CD4-positive, alpha-beta T cell treated with Interleukin-4 for 4 hours (primary cell): ENCODE results near the gene TMEM138.

Experiments
- DNase-seq: peaks from one replicate; pipeline ENCODE4 v3.0.0-alpha.2; 2020

Gene TMEM138

DNA sequence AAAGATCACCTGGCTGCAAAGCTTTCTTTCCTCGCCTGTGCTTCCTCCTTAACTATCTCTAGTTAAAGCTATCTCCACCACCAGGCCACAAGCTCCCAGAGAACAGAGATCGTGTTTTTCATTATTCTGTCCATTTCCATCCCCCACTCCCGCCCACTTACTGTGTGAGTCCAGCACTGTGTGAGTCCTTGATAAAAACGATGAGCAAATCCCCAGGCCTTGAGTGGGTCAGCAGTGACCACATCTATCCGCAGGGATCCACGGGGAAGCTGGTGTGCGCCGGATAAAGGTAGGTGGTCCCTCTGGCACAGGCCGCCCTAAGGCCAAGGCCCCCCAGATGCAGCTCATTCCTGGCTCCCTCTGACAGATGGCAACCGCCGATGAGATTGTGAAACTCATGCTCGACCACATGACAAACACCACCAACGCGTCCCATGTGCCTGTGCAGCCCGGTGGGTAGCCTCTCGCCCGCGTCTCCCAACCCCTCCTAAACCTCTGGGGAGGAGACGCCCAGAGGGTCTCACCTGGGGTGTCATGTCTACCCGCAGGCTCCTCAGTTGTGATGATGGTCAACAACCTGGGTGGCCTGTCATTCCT is 19.9 kb upstream of the TMEM138 start:
- DNase-seq: no peak

- no peak for DNase-seq
Observed at GRCh38 chr11:61343792-61344745, 18.1 kb upstream of the TMEM138 start.

- no peak for DNase-seq
Observed at GRCh38 chr11:61345170-61345610, 17.0 kb upstream of the TMEM138 start.

GRCh38 chr11:61345954-61346843 is 16.0 kb upstream of the TMEM138 start:
- no peak for DNase-seq

GRCh38 chr11:61347916-61348461 is 14.2 kb upstream of the TMEM138 start:
- DNase-seq: no peak

DNA sequence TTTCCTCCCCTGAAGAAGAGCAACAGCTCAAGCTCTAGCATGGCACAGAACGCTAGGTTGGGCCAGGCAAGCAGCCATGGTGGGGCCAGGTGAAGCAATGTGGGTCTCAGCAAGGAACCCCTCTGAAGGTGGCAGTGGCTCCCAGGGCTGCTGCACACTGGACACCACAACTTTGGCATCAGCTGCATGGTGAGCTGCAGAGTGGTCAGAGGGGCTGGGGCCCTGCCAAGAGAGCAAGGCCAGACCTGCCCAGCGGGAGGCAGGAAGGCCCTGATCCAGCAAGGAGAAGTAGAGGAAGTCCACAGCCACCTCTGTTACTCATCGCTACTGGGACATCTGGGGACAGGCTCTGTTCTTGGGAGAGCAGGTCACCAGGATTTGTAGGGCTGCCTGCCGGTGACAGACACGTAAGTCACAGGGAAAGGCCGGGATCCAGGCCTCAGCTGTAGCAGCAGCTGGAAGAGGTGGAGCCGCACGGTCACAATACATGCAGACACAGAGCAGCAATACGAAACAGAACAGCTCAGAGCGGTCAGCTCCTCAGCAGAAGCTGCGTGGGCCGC is 12.9 kb upstream of the TMEM138 start:
- DNase-seq: no peak

GRCh38 chr11:61349916-61350315 is 12.3 kb upstream of the TMEM138 start:
- no peak for DNase-seq

DNA sequence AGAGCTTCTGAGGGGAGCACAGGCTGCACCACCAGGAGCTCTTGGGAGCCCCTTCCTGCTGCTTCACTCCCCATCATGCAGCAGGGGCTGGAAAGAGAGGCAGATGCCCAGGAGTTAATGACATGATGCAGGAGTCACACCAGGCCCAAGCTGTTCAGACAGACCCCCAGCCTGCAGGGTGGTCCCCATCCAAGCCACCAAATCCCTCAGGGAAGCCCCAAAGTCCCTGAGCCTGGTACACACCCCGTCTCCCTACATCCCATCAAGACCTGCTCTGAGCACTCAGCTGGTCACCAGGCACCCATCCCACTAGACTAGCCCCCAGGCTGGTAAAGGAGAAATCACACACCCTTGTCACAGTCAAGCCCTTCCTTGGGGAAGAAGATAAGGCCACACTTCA is 11.8 kb upstream of the TMEM138 start:
- DNase-seq: no peak

- no peak for DNase-seq
Observed at GRCh38 chr11:61350803-61351202, 11.4 kb upstream of the TMEM138 start.

- DNase-seq: no peak
Observed at GRCh38 chr11:61352038-61352437, 10.1 kb upstream of the TMEM138 start.

- no peak for DNase-seq
Observed at GRCh38 chr11:61353131-61354067, 8.8 kb upstream of the TMEM138 start.

GRCh38 chr11:61354208-61354607 is 8.0 kb upstream of the TMEM138 start:
- no peak for DNase-seq

- DNase-seq: no peak
Observed at GRCh38 chr11:61356706-61357105, 5.5 kb upstream of the TMEM138 start.

DNA sequence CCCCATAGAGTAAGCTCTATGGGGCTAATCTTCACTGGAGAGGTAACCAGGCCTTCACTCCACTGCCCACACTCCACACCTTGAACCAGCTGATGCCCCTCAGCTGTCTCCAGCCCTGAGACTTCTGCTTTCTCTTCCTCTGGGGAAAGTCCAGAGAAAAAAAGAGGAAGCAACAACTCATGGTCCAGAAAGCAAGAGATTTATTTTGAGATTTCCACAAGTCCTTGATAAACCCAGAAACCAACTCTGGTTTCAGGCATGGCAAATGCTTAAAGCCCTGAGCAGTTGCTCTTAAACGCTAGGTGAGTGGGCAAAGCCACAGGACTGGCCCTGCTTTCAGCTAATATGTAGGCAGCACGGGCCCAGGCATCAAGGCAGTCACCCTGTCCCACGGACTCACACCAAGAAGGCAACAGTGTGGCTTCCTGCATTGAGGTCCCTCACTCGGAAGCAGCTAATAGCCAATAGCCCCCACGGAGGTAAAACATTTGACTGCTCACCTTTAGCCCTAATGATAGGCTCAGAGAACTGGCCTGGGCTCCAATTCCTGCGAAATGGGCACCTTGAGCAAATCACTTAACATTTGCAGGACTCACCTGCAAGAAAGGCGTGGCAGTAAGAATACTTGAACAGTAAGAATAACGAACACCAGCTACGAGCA is 4.8 kb upstream of the TMEM138 start:
- peak; percentile 13 for DNase-seq

DNA sequence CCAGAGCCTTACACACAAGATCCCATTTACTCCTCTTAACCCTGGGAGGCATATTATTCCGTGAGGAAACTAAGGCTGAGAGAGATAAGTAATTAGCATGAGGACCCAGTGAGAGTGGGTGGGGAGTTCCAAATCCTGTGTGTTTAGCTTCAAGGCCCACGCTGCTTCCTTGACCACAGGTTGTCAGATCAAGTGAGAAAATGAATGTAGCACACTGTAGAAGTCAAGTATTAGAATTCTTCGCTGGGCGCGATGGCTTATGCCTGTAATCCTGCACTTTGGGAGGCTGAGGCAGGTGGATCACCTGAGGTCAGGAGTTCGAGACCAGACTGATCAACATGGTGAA is 4.3 kb upstream of the TMEM138 start:
- DNase-seq: no peak

- DNase-seq: no peak
Observed at GRCh38 chr11:61358566-61358965, 3.6 kb upstream of the TMEM138 start.

DNA sequence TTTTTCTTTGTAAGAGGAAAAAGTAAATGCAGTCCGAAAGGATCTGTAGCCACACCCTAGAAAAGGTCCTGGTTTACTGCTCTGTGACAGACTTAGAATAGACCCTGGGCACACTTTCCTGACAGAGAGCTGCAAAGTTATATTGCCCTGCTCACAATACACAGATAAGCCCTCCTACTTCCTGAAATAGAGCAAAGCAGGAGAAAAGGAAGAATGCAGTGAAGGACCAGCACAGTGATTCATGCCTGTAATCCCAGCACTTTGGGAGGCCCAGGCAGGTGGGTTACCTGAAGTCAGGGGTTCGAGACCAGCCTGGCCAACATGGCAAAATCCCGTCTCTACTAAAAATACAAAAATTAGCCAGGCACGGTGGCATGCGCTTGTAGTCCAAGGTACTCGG is 2.7 kb upstream of the TMEM138 start:
- DNase-seq: no peak

DNA sequence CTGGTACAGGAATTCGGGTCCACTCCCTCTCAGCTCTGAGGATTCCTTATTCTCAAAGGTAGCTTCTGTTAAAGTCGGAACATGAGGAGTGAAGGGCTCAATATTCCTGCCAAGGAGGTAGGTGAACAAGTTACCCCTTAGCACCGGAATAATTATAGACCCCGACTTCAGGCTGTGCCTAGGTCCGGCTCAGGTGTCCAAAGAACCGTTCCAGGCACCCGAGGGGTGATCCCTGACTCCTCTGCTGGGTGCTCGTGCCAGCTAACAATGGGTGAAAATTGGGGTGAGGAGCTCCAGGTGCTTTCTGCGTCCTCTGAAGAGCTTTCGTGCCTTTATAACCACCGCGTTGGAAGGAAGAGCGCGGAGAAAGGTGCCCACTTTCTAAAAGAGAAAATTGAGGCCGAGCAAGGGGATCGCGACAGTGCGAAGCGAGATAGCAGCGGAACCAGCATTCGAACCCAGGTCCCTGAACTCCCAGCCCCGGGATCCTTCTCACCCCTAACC is 885 bp upstream of the TMEM138 start:
- DNase-seq: no peak

DNA sequence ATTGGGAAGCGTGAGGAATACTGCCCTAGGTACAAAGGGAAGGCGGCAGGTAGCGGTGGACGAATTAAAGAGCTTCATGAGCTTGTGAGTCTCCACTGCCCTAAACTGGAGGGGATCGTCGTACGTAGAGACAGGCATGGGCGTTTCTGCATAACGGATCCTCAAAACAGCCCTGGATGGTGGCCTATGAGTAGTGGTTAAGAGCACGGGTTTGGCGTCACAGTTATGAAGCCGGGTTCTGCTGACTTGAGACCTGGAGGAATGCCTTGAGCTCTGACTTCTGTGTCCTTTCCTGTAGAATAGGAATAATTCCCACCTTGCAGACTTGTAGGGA is 335 bp downstream of the TMEM138 start:
- DNase-seq: peak; percentile 14

GRCh38 chr11:61364012-61364675 is 2.0 kb downstream of the TMEM138 start:
- DNase-seq: no peak
